CD4-positive, alpha-beta T cell treated with Interleukin-12 subunit alpha and Interleukin-12 subunit beta, for 1 hour (primary cell): ENCODE measurements around the gene FSD1.

Experiments
- DNase-seq: peaks from one replicate; pipeline ENCODE4 v3.0.0-alpha.2; 2020

Gene FSD1

DNA sequence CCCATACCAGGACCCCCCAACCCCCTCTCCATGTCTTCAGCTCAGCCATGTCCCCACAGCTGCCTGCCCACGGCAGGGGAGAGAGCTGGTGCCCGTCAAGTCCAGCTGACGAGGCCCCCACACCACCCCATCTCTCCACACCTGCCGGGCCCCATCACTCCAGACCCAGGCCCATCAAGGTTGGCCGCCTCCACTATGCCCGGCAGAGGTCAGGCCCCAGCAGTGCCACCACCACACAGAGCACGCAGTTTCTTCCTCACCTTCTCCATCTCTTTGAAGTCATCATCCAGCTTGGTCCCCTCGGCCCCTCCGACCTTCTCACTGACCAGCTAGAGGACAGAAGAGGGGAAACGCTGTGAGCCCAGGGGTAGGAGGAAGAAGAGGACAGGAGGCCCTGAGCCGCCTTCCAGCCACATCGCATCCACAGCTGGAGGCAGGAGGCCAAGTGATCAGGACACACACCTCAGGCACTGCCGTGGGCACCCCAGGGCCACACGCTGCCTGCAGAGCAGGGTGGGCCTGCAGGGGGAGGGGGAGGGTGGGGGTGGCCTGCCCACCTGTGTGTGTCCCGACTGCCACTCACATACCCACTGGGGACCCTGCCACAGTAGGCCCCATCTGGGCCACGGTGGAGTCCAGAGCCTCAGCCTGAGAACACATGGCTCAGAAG lies 62.4 kb downstream of the FSD1 start:
- no peak for DNase-seq

DNA sequence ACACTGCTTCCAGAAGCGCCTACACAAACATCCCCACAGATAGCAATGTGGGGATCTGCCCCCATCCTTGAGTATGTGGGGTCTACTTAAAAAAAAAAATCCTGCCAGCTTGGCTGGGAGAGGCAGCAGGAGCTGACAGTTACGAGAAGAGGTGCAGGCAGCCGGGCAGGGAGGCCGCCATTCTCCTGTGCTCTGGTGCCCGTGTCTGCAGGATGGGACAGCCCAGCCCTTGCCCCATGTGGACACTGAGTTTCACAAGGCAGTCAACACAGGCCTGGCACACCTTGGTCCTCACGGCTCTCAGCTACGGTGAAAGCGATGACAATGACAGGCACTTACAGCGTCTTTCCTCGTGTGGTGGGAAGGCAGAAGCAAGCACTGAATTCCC lies 62.9 kb downstream of the FSD1 start:
- no peak for DNase-seq

DNA sequence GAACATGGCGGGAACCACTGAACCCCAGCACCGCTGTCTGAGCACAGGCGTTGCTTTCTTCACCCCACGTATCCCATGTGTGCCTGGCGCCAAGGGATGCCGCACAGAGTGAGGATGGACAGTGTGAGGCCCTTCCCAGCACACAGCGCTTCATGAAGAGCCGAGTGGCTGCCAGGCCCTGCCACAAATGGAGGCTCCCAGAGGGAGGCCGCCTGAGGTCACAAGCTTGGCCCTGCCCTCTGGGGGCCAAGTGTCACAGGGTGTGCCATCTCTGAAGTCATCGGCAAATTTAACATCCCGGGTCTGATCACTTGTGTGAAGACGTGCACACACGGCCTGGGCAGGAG lies 63.4 kb downstream of the FSD1 start:
- DNase-seq: no peak

DNA sequence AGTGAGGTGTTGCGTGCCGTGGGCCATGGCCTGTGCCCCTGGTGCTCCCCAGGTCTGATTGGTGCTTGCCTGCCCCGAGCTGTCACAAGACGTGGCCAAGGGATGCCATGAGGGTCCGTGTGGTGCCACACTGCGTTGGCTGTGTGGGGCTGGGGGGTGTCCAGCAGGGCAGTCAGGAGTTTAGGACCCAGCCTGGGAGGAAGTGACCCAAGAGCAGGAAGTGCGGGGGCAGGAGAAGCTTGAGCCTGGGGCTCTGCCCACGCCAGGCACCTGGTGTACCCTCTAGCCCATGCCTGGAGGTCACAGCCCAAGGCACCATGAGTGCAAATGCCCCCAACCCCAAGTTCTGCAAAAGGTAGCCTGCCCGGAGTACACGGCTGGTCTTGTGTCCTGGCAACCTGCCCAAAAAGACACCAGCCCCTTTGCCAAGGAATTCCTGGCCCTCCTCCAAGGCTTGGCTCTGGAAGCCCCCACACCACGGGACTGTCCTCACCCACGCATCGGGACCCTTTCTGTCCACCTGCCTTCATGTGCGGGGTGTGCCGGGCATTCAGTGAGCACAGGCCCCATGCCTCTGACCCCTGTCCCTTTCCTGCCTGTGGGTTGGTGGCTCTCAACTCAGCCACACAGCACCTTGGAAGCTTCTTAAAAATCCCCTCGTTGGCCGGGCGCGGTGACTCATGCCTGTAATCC lies 63.9 kb downstream of the FSD1 start:
- DNase-seq: no peak

DNA sequence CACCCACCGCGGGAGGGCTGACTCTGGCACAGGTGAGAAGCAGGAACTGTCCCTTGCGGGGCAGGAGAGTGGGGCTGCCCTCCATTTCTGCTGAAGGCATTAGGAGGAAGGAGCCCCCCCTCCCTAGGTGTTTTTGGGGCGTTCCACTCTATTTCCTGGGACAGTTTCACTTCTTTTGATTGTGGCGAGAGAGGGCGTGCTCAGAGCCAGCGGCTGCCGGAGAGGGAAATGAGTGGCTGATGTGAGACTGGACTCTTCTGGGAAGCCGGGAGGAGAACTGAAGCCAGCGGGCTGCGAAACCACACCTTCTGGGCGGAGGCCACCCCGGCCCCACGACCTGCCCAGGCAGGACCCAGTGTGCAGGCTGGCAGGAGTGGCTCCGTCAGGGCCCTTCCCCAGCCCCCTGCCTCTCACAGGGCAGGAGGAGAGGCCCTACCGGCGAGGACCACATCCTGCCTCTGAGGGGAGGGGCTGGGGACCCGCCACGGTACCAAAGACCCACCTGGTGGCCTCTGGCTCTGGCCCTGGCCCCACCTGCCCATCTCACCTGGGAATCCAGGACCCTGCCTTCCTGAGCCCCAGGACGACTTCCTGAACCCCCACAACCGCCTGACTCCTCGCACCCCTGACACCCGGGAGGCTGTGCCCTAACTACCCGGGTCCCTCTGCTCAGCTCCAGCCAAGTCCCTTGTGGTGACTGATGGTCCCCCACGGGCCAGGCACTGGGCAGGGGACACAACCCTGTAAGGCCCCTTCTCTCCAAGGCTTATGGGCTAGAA lies 64.9 kb downstream of the FSD1 start:
- peak; percentile 83 for DNase-seq

- DNase-seq: peak; percentile 80
Observed at GRCh38 chr19:4369888-4370260, 65.5 kb downstream of the FSD1 start.

DNA sequence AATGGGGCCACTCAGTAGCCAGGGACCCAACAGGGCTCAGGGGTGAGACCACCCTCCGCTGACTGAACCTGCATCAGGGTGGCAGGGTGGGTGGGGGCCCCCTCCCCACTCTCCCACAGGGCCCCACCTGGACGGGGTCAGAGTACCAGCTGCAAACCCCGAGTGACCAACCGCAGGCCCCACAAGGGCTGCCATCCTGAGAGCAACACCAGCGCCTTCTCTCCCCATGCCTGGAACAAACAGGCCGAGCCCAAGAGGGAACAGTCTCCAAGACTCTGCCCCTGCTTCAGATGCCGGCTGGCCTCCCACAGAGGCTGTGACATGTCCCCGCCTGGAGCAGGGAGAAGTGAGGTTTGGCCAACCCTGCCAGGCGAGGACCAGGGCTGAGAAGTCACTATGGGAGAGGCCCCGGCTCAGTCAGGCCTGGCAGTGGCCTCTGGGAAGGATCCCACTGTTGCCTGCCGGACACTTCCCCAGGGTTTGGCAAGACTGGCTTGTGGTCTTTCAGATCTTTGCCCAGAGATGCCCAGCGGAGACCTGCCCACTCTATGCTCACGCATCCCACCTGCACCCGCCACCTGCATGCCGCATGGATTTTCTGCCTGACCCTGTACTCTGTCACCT lies 66.1 kb downstream of the FSD1 start:
- DNase-seq: no peak

GRCh38 chr19:4371247-4372164 lies 67.1 kb downstream of the FSD1 start:
- no peak for DNase-seq

GRCh38 chr19:4372165-4373012 lies 68.0 kb downstream of the FSD1 start:
- no peak for DNase-seq

- DNase-seq: no peak
Observed at GRCh38 chr19:4373013-4373367, 68.6 kb downstream of the FSD1 start.
